Subcutaneous abdominal adipose tissue (tissue), 5 donors: ENCODE data around the gene ANKRD12.

Source experiments
- H3K27ac ChIP-seq: one replicate; pipeline ENCODE4 v1.7.0; 2013; ENCODE audit warnings: low read depth, mild to moderate bottlenecking, inconsistent platforms, low read length, moderate library complexity
- H3K27me3 ChIP-seq, 5 donors: one replicate each; pipeline ENCODE4 v1.7.0; 2013; ENCODE audit warnings: low read length in 5 of 5, inconsistent platforms in 1 of 5; ENCODE audit not compliant: control insufficient read depth in 5 of 5, insufficient read depth in 4 of 5
- H3K36me3 ChIP-seq, 5 donors: one replicate each; pipeline ENCODE4 v1.7.0; 2013; ENCODE audit warnings: low read length in 5 of 5; ENCODE audit not compliant: control insufficient read depth in 5 of 5, insufficient read depth in 5 of 5
- H3K4me1 ChIP-seq, 5 donors: one replicate each; pipeline ENCODE4 v1.7.0; 2013; ENCODE audit warnings: low read length in 5 of 5, mild to moderate bottlenecking in 3 of 5, moderate library complexity in 1 of 5; ENCODE audit not compliant: control insufficient read depth in 5 of 5, insufficient read depth in 5 of 5
- H3K4me3 ChIP-seq, 5 donors: one replicate each; pipeline ENCODE4 v1.7.0; 2013; ENCODE audit warnings: low read length in 5 of 5, low read depth in 1 of 5
- H3K9ac ChIP-seq, 5 donors: one replicate each; pipeline ENCODE4 v1.7.0; 2013; ENCODE audit warnings: low read length in 5 of 5, mild to moderate bottlenecking in 4 of 5, moderate library complexity in 3 of 5
- H3K9me3 ChIP-seq, 5 donors: one replicate each; pipeline ENCODE4 v1.7.0; 2013; ENCODE audit warnings: low read length in 5 of 5; ENCODE audit not compliant: control insufficient read depth in 5 of 5
- donor health status: healthy.
- donor health status: healthy.
- donor health status: healthy.
- donor health status: healthy.
- donor health status: healthy.

The ANKRD12 gene

GRCh38 chr18:9105420-9105819, 31.2 kb upstream of the ANKRD12 start:
- Histone ChIP-seq H3K9ac (peak overlapping the region in 3 of 5 donors; percentile 49 to 95 (median 81)), H3K9me3 (no peaks in the 10 kb centered on the region), H3K4me1 (peaks cover 4 to 77% (median 68%) of the 10 kb centered on the region in 5 donors), H3K36me3 (no peaks in the 10 kb centered on the region), H3K4me3 (peak overlapping the region in 1 of 5 donors; percentile 2), H3K27ac (peak overlapping the region; percentile 62), H3K27me3 (no peaks in the 10 kb centered on the region)

GRCh38 chr18:9106094-9106493, 30.5 kb upstream of the ANKRD12 start:
- peak overlapping the region in 1 of 5 donors; percentile 12 for H3K4me3 ChIP-seq

DNA sequence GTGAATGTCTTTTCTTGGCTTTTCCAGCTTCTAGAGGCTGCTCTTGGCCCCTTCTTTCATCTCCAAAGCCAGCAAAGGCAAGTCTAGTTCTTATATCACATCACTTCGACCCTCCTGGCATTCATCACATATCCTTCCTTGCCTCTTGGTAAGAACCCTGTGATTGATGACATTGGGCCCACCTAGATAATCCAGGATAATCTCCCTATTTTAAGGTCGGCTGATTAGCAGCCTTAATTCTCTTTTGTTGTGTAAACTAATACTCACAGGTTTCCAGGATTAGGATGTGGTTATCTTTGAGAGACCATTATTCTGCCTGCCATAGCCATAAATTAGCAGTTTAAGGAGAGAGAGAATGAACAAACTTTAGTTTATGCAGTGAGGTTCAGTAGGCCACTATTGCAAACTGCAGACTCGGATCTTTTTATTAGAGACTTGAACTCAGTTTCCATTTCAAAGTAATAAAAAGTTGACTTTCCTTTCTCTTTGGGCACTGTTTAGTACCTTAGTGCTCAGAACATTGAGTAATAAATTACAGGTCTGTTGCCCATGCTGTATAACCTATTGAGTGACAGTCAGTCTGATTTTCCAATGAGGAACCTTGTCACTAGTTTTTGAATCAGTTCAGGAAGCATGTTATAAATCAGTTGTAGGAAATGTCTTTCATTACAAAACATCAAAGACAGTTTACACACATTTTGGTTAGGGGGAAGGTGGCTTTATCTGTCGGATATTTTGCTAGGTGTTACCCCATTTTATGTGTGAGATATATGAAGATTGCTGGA, 29.6 kb upstream of the ANKRD12 start:
- H3K4me1 ChIP-seq: peaks cover 4 to 78% (median 71%) of the 10 kb centered on the region in 5 donors
- no peaks in the 10 kb centered on the region for H3K27me3 ChIP-seq
- H3K9me3 ChIP-seq: no peaks in the 10 kb centered on the region
- no peak overlapping the region for H3K4me3 ChIP-seq
- H3K9ac ChIP-seq: peak overlapping the region in 3 of 5 donors; percentile 26 to 64 (median 31)
- H3K27ac ChIP-seq: peak overlapping the region; percentile 62
- no peaks in the 10 kb centered on the region for H3K36me3 ChIP-seq

More at GRCh38 chr18:9106094-9106493, 30.5 kb upstream of the ANKRD12 start:
- Histone ChIP-seq H3K27ac (peak overlapping the region; percentile 62), H3K9me3 (no peaks in the 10 kb centered on the region), H3K9ac (peak overlapping the region in 3 of 5 donors; percentile 45 to 81 (median 64)), H3K36me3 (no peaks in the 10 kb centered on the region), H3K27me3 (no peaks in the 10 kb centered on the region), H3K4me1 (peaks cover 4 to 82% (median 73%) of the 10 kb centered on the region in 5 donors)

- no peaks in the 10 kb centered on the region for H3K36me3 ChIP-seq
- no peaks in the 10 kb centered on the region for H3K27me3 ChIP-seq
- peak overlapping the region; percentile 68 for H3K27ac ChIP-seq
- H3K9me3 ChIP-seq: no peaks in the 10 kb centered on the region
- peaks cover 4 to 81% (median 69%) of the 10 kb centered on the region in 5 donors for H3K4me1 ChIP-seq
- no peak overlapping the region for H3K4me3 ChIP-seq
- H3K9ac ChIP-seq: peak overlapping the region in 2 of 5 donors; percentile 32 to 35
Measured at GRCh38 chr18:9108911-9109310, 27.7 kb upstream of the ANKRD12 start.

GRCh38 chr18:9109523-9109922, 27.1 kb upstream of the ANKRD12 start:
- Histone ChIP-seq H3K9me3 (no peaks in the 10 kb centered on the region), H3K4me1 (peaks cover 4 to 76% (median 62%) of the 10 kb centered on the region in 5 donors), H3K9ac (peak overlapping the region in 2 of 5 donors; percentile 32 to 35), H3K4me3 (no peak overlapping the region), H3K27ac (peak overlapping the region; percentile 68), H3K27me3 (no peaks in the 10 kb centered on the region), H3K36me3 (no peaks in the 10 kb centered on the region)

GRCh38 chr18:9113468-9114149, 23.0 kb upstream of the ANKRD12 start:
- Histone ChIP-seq H3K9me3 (no peaks in the 10 kb centered on the region), H3K9ac (peak overlapping the region in 2 of 5 donors; percentile 35 to 52), H3K4me3 (no peak overlapping the region), H3K27ac (peak overlapping the region; percentile 46), H3K27me3 (no peaks in the 10 kb centered on the region), H3K4me1 (peaks cover 0 to 55% (median 48%) of the 10 kb centered on the region in 5 donors), H3K36me3 (no peaks in the 10 kb centered on the region)

GRCh38 chr18:9115984-9116383, 20.6 kb upstream of the ANKRD12 start:
- H3K9ac ChIP-seq: no peak overlapping the region
- H3K9me3 ChIP-seq: no peaks in the 10 kb centered on the region
- H3K36me3 ChIP-seq: peaks cover 0 to 10% (median 4%) of the 10 kb centered on the region in 5 donors
- no peaks in the 10 kb centered on the region for H3K27me3 ChIP-seq
- H3K27ac ChIP-seq: peak overlapping the region; percentile 82
- H3K4me1 ChIP-seq: peaks cover 0 to 40% (median 33%) of the 10 kb centered on the region in 5 donors
- no peak overlapping the region for H3K4me3 ChIP-seq

DNA sequence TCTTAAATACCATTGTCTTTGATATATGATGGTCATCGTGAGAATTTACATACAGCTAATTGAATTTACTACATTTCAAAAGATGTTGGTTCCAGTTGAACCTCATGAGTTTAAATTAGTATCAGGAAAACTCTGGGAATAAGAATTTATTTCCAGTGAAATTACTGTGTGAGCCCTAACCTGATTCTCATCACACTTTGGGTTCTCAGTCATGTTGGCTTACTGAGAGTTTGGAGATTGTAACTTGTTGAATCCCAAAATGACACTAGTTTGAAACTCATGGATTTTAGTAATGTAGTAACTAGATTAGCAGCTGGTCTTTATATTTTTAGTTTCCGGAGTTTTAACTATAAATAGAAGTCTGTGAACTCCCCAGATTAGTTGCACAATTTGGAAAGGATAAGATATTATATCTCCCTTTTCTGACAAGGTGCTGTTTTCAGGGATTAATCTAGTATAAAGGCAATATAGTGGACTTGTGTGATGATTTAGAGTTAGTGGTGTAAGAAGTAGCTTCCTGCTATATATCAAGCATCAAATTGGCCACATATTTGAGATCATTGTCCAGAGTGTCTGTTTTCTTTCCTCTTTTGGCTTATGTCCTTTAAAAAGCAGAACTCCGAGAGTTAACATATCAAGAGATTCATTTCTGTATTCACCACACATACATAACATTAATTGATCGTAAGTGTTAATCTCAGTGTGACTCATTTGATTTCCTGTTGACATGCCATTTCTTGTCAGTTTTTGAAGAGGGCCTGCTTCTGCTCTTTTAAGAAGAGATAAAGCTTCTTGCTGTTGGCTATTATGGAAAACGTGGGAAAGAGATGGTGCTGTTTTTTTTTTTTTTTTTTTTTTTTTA, 18.4 kb upstream of the ANKRD12 start:
- H3K27me3 ChIP-seq: no peaks in the 10 kb centered on the region
- H3K4me3 ChIP-seq: no peak overlapping the region
- peaks cover 0 to 21% (median 6%) of the 10 kb centered on the region in 5 donors for H3K36me3 ChIP-seq
- H3K27ac ChIP-seq: peak overlapping the region; percentile 82
- peaks cover 0 to 35% (median 29%) of the 10 kb centered on the region in 5 donors for H3K4me1 ChIP-seq
- H3K9me3 ChIP-seq: no peaks in the 10 kb centered on the region
- peak overlapping the region in 1 of 5 donors; percentile 40 for H3K9ac ChIP-seq

DNA sequence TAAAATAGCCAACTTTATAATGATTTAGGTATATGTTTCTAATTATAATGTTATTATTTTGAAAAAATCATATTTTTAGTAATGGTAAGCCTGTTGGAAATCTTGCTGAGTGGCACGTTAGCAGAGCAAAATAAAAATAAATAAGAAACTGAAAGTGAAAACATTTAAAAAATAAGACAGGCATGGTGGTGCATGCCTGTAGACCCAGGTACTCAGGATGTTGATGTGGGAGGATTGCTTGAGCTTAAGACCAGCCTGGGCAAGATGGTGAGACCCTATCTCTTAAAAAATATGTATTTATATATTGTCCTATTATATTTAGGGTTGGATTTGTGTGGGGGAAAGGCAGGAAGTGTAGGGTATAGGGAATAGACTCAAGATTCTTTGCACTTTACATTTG, 15.8 kb upstream of the ANKRD12 start:
- H3K4me3 ChIP-seq: no peak overlapping the region
- no peaks in the 10 kb centered on the region for H3K27me3 ChIP-seq
- peaks cover 7 to 21% (median 13%) of the 10 kb centered on the region in 5 donors for H3K36me3 ChIP-seq
- peaks cover 0 to 29% (median 20%) of the 10 kb centered on the region in 5 donors for H3K4me1 ChIP-seq
- H3K9me3 ChIP-seq: no peaks in the 10 kb centered on the region
- no peak overlapping the region for H3K9ac ChIP-seq
- no peak overlapping the region for H3K27ac ChIP-seq
